GM21529 (cell line): Measurements from ENCODE around the gene SYNDIG1.

ENCODE experiments used
- ATAC-seq: cut with Tn5 transposase; IDR thresholded peaks from one replicate; pipeline ENCODE4 v1.9.1; 2021; ENCODE audit not compliant: unreplicated experiment

Gene SYNDIG1

DNA sequence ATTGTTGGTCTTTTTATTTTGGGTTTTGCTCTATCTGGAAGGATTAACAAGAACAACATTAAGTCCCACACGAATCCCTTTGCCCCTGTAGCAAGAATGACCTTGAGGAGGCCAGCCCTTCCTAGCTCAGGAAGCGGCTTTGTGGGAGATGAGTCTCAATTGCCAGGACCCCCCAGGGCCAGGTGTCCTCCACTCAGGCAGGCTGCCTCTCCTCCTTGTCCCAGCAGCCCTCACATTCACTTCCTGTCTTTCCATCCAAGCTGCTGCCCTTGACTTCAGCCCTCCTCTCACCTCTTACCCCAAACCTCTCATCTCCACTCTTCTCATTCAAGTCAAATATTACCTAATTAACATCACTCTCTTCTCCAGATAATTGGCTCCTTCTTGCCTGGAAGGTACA, 22.6 kb upstream of the SYNDIG1 start:
- no peak for ATAC-seq

DNA sequence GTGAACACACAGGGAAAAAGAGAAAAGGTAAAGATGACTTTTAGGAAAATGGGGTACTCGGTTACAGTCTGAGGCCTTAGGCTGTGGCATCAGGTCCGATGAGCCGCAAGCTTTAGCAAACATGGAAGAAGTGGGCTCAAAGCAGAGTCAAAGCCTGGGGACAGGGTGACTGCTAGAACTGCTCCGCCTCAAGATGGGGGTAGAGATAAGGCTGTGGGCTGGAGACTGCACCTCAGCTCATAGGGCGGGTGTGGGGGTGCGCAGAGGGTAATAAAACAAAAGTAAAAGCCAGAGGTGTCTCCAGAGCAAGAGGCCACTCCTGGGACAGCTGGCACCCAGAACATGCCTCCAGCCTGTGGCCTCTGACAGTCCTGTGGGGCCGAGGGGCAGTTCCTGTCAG, 21.3 kb upstream of the SYNDIG1 start:
- ATAC-seq: no peak

DNA sequence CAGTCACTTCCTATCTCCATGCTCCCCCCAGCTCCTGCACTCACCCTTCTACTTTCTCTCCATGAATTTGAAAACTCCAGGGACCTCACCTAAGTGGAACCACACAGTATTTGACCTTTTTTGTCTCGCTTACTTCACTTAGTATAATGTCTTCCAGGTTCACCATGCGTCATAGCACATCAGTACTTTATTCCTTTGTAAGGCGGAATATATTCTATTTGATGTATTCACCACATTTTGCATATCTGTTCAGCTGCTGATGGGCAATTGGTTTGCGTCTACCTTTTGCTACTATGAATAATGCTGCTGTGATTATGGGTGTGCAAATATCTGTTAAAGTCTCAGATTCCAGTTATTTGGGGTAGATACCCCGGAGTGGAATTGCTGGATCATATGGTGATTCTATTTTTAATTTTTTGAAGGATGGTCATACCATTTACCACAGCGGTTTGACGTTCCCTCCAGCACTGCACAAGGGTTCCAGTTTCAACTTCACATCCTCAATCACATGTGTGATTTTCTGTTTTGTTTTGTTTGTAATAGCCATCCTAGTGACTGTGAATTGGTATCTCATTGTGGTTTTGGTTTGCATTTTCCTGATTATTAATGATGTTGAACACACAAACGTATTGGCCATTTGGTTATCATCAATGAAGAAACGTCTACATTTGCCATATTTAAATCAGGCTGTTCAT, 20.3 kb upstream of the SYNDIG1 start:
- no peak for ATAC-seq

DNA sequence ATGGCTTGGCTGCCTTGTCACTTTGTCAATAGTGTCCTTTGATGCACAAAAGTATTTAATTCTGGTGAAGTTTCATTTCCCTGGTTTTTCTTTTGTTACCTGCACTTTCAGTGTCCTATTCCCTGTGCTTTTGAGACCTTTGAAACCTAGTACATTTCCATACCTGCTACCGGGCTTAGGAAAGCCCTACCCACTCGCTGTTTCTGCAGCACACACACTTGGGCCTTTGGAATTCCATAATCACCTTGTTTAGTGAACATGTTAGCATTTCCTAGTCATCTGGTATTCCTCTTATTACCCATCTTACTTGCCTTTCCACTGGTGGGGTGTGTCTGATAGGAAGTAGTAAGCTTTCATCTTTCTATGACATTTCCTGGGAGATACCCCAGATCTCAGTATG, 19.3 kb upstream of the SYNDIG1 start:
- ATAC-seq: no peak

DNA sequence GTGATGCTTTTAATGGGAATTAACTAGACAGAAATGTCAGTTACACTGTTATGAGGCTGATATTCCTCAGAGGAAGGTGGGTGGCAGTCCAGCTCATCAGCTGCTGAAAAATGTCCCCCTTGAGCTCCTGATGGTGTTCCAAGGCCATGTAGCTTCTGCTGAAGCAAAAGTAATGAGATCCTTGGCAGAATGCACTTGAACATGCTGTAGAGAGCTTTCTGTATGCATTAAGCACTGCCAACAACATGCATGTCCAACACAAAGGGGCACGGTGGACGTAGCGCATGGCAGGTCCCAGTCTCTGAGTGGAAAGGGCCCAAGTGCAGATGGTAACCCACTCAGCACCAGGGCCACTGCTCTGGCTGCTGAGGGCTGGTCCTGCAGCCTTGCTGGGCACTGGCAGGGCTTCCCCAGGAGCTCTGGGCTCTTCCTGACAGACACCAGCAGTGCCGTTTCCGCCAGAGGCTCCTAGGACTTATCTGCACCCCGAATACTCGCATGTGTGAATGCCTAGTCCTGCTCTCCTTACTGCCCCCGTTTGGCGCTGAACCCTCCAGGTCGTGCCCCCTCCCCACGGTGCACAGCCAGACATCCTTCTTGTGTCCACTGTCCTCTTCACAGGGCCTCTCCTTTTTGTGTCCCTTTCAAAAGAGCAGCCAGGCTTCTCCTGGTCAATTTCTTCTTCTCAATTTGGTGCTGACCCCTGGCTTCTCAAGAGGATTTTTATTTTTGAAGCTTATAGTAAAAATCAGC, 18.6 kb upstream of the SYNDIG1 start:
- no peak for ATAC-seq

DNA sequence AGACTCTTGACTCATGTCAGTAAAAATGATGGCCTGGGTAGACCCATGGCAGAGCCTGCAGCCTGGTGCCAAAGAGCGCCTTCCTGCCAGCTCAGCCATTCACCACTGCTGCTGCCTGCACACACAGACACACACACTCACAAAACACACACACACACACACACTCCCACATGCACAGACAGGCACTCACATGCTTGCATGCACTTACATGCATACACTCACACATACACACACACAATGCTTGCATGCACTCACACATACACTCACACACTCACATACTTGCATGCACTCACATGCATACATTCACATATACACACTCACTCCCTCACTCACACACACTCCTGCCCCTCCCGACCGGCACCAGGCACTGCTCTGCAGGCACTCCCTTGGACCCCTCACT, 18.0 kb upstream of the SYNDIG1 start:
- ATAC-seq: no peak

DNA sequence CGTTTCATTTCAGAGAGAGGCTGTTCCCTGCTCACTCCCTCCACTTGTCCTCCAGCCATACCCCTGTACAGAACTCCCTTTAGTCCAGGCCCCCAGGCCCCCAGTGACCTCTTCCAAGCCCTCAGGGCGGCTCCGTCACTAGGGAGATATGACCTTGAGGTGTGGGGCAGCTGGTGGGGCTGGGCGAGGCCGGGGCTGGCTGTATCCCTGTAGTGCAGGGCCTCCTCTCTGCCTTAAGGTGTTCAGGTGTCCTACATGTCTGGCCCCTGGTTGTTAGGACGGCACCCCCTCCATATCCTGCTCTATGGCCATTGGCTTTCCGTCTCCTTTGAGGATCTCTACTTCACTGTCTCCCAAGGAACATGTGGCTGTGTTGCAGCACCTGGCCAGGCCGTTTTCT, 17.4 kb upstream of the SYNDIG1 start:
- no peak for ATAC-seq

DNA sequence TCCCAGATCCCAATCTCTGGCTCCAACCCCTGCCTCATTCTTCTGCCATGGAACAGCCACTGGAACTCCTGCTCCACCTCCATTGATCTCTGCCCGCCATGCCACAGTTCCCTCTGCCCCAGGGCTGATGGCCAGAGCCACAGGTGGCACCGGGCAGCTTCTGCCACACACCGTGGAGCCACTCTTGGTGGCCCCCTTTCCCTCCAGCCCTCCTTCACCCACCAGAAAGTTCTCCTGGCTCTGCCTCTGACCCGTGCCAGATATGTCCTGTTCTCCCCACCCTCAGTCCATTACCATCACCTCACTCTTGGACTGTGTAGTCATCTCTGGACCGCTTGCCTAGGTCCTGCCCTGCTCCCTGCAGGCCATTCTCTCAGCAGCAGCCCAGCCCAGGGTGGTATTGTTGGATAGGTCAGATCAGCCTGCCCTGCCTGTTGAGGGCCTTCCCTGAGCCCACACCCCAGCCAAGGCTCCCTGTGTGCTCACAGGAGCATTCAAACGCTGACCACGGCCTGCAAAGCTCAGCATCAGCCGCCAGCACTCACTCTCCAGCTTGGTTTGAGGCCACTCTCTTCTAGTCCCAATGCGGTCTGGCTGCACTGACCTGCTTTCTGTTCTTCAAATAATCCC, 16.8 kb upstream of the SYNDIG1 start:
- ATAC-seq: no peak

DNA sequence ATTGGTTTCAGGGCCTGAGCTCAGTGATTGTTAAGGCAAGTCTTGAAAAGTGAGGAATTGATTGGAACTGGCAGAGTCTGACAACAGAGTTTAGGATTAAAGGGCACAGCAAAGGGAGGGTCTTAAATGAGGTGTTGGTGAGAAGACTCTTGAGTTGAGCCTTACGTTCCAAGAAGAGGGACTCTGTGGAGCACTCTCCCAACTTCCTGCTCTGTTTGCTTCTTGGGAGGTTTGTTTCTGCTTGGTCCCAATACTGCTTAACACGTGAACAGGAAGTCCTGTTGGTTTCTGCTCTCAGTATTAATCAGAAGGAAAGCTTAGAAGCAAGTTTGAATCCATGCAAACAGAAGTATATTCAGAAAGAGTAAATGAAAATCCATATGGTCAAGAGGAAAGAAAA, 15.6 kb upstream of the SYNDIG1 start:
- no peak for ATAC-seq

DNA sequence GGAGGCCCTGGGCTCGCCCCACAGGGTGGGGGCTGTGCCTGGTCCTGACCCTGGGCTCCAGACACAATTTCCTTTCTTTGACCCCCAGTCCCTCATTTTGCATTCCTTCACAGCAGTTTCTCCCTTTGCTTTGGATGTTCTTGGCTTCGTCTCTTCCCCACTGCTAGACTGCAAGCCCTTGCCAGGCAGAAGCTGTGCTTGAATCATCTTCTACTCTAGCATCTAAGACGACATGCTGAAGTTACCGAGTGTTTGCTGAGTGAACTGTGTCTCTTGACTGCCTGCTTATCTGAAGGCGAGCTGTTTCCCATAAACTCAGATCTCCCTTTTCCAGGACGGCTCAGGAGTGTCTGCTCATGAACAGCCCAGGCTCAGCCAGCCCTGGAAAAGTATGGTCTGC, 14.3 kb upstream of the SYNDIG1 start:
- no peak for ATAC-seq

DNA sequence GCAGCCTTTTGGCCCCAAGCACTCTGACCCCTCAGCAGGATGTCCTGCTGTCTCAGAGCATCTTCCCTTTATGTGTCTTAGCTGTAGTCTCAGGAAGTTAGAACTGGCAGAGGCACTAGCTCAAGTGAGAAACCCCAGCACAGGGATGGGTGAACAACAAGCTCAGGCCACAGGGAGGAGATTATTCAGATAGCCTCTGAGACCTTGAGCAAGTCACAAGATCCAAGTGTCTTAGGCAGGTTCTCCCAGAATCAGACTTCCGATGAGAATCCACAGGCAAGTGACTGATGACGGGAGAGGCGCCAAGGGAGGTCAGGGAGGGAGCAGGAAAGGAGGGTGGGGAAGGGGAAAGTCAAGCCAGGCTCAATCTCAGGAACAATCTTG, 13.0 kb upstream of the SYNDIG1 start:
- no peak for ATAC-seq

DNA sequence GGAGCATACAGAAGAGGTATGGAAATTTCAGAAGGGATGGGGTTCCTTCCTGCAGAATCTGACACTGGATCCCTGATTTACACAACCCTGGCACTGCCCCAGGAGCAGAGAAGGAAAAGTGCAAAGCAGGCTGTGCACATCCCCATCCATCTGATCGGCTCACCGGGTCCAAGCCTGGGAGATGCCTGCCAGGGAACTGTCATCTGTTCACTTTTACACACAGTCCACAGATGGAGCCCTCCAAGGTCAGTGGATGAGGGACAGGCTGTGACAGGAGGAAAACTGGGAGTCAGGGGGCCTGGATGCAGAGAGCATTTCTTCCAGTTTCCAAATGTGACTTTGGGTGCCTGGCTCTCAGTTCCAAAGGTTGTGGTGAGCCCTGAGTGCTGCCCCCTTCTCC, 11.0 kb upstream of the SYNDIG1 start:
- ATAC-seq: no peak

DNA sequence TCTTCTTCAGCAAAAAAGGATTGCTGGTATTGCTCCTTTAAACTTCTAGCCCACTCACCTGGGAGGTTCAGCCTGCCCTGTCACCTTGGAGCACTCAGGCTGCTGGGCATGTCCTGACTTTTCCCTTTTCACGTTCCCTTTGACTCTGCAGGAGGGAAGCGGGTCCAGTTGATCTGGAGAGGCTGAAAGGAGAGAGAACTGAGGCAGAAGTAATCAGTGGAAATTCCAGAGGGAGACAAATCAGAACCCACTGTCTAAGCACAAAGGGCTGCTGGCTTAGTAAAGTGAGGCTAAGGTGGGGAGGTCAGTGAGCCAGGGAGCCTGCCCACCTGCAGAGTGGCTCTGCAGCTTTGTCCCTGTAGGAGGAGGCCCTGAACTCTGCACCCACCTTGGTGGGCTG, 9.7 kb upstream of the SYNDIG1 start:
- ATAC-seq: no peak

DNA sequence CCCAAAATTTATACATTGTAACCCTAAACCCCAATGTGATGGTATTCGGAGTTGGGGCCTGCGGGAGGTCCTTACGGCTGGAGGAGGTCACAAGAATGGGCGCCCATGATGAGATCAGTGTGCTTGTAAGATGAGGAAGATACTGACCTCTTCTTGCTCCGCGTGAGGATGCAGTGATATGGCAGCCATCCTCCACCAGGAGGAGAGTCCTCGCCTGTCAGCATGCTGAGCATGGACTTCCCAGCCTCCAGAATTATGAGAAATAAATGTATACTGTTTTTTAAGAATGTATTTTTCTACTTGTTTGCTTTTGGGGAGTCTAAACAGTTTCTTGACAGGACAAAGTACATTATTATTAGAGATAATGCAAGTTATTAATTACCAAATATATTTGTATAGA, 8.7 kb upstream of the SYNDIG1 start:
- no peak for ATAC-seq

DNA sequence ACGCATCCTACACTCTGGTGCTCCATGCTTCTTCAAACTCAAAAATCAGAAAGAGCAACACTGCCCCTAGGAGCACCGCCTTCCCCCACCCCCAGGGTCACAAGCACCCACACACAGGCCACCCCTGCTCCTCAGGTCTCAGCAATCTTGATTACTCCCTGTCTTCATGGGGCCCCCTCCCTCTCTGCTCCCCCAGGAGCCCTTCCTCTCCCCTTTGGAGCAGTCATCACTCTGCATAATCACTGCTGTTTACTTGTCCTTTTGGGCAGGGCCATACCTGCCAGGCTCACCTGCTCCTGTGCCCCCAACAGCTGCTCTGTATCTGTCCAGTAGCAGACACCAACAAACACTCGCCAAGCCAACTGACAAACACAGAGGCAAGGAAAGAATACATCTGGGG, 7.6 kb upstream of the SYNDIG1 start:
- ATAC-seq: no peak

DNA sequence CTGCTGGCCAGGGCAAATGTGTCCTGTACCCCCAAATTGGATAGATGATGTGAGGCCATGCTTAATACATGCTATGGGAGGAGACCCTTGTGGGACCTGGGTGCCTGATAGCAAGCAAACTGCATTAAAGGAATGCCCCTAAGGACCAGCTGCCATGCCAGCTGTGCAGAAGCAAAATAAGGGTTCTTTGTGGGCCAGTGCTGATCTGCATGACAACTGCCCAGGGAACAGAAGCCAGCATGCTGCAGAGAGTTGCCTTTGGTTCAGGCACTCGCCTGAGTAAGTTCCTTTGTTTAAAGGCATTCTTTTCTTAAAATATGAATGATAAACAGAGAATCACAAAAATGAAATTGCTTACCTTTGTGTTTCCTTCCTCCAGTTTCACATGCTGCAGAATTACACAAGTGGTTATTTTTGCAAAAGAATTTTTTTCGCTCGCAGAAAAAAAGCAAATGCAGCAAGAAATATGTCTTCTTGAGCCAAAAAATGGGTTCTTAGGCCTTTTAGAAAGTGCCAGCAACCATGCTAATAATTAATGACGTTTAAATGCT, 6.9 kb upstream of the SYNDIG1 start:
- ATAC-seq: no peak

DNA sequence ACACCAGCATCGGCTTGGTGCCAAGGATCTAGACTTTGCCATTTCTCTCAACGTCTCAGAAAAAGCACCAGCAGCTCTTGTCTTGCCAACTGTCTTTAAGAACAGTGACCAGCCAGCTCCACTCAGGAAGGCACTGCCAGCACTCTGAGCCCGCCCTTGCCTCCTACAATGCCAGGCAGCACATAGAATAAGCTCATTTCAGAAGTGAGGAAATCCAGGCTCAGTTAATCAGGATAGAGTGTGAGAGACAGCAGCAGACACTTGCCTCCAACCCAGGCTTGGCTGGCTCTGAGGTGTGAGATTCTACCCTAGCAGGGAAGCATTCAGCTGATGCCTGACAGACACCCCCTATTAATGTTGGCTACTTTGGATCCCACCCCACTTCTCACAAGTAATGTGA, 4.3 kb upstream of the SYNDIG1 start:
- ATAC-seq: no peak

DNA sequence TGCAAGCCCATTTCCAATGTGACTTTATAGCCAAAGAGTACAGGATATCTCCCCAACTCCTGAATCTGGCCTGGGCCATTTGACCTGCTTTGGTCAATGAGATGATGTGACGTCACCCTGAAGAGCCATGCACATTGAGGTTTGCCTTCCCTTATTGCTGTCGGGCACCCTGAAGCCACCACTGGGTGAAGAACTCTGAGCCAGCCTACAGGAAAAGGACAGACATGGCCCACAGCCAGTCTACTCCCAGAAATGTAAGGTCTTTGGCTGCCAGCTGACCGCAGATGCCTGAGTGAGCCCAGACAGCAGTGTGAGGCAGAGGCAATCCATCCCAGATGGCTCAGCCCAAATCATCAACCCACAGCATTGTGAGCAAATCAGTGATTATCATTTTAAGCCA, 3.7 kb upstream of the SYNDIG1 start:
- no peak for ATAC-seq

DNA sequence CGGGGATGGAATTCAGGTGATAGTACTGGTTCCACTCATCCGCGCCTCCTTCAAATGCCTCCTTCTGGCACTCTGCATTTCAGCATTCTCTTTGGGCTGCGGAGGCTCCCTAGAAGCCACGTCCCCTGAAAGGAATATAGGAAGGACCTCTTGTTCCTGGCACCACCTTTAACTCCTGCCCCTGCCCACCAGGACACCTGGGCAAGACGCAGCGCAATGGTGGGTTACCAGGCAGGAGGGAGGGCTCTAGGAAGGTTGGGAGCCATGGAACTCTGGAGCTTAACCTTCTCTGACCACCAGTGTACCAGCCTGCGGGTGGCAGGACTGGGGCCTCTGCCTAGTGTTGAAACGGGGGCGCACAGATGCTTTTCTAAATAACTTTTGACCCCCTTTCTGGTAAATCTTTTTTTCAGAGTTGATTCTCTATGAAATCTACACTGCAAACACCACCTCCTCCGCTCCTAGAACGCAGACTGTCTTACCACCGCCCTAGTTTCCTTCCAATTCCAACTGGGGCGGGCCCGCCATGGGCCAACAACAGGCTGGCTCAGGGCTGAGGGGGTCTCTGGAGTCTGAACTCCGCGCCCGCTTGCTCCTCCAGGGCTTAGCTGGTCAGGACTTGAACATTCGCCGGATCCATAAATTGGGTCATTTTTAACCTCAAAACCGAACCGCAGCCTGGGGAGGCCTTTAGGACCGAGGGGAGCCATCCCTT, 871 bp upstream of the SYNDIG1 start:
- no peak for ATAC-seq

DNA sequence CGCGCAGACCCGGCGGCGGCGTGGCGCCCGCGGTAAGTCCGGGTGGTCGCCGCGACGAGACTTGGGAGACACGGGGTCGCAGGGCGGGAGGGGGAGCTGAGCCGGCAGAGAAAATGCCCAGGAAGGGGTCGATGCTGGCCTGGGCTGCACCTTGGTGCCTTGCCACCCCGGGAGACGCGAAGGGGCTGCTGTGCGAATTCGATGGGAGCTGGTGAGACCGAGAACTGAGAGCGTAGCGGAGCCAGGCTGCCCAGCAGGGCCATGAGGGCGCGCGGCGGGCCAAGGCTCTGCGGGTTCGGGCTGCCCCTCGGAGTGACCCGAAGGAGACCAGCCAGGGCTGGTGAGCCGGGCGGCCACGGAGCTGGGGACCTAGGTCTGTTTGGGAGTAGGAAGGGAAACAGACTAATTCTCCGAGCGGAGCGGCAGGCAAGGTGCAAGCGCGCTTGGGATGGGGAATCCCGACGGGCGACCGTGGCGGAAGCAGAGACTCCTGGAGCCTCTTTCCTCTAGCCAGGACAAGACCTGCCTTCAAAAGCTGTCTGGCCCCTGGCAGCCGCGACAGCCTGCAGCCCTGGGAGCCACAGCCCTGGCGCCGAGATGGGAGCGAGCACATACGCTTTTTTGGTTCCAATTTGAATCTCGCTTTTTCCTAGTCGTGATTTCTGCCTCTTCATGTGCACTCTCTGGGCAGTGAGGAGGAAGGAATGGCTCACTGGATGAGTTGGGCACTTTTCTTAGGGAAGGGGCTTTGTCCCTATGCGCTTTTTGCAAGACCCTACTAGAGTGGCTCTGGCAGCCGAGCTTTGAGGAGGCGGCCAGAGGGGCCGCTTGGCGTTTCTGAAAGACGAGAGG, 691 bp downstream of the SYNDIG1 start:
- no peak for ATAC-seq
